ENCODE data around the gene ATRX.
"Not testable (repeated sequence)": the region's sequence is repeated elsewhere in the genome, so short reads cannot be mapped to it uniquely, and the experiment has no call there.

Gene ATRX, protein sequence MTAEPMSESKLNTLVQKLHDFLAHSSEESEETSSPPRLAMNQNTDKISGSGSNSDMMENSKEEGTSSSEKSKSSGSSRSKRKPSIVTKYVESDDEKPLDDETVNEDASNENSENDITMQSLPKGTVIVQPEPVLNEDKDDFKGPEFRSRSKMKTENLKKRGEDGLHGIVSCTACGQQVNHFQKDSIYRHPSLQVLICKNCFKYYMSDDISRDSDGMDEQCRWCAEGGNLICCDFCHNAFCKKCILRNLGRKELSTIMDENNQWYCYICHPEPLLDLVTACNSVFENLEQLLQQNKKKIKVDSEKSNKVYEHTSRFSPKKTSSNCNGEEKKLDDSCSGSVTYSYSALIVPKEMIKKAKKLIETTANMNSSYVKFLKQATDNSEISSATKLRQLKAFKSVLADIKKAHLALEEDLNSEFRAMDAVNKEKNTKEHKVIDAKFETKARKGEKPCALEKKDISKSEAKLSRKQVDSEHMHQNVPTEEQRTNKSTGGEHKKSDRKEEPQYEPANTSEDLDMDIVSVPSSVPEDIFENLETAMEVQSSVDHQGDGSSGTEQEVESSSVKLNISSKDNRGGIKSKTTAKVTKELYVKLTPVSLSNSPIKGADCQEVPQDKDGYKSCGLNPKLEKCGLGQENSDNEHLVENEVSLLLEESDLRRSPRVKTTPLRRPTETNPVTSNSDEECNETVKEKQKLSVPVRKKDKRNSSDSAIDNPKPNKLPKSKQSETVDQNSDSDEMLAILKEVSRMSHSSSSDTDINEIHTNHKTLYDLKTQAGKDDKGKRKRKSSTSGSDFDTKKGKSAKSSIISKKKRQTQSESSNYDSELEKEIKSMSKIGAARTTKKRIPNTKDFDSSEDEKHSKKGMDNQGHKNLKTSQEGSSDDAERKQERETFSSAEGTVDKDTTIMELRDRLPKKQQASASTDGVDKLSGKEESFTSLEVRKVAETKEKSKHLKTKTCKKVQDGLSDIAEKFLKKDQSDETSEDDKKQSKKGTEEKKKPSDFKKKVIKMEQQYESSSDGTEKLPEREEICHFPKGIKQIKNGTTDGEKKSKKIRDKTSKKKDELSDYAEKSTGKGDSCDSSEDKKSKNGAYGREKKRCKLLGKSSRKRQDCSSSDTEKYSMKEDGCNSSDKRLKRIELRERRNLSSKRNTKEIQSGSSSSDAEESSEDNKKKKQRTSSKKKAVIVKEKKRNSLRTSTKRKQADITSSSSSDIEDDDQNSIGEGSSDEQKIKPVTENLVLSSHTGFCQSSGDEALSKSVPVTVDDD (N-terminal part only)

DNA sequence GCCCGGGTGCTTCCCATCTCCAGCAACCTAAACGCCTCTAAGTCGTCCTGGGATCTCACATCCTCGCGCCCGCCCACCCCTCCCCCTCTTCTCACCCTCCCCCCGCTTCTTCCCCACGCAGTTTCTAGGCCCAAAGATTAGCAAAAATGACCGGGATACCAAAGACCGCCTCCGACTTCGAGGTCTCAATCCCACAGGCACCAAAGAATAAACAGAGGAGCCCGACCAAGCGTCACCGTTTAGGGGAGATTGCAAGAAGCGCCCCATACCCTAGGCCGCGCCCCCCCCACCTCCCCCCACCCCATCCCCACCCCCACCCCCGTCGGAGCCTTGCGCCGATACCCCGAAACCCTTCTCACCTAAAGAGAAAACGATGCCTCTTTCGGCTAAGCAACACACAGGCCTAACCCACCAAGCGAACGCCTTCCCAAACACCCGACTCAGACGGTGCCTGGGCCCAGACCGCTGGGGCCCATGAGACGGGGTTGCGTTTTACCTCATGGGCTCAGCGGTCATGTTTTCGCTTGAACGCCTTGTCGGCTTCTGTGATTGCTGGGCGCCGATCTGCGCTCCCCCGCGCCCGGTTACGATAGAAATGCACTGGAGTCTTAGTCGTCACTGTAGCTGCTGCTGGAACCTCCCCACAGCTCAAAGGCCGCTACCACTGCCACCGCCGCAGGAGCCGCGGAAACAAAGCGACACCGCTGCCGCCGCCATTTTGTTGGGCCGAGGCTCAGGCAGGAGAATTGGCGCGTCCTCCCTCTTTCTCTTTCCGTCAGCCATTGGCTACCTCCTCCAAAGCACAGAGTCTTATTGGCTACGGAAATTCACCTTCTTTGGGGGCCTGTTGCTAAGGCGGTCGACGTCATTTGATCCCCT is at the start of gene ATRX:
Gene ATRX (minus strand): TSS at position 731 of the 879 bp plus-strand sequence. CDS start 215 bp downstream, at position 516.
- H3K4me3 ChIP-seq = peak within 1 kb of the TSS; percentile 76
- no peak for TF ChIP-seq CTCF (IDR thresholded peaks at IDR 0.05)
- peak within 1 kb of the TSS; percentile 90 to 94 for H3K27ac ChIP-seq
- peak; percentile 81 for DNase-seq (ENCODE audit: low spot score)

- DNase-seq (ENCODE audit: low spot score); H3K27ac ChIP-seq; H3K4me3 ChIP-seq: not testable (repeated sequence)
These were observed 45.5 kb upstream of the ATRX start for GRCh38 chrX:77831544-77831943.

GRCh38 chrX:77821989-77822388 is 36.0 kb upstream of the ATRX start:
- H3K27ac ChIP-seq; H3K4me3 ChIP-seq; DNase-seq (ENCODE audit: low spot score): not testable (repeated sequence)

DNA sequence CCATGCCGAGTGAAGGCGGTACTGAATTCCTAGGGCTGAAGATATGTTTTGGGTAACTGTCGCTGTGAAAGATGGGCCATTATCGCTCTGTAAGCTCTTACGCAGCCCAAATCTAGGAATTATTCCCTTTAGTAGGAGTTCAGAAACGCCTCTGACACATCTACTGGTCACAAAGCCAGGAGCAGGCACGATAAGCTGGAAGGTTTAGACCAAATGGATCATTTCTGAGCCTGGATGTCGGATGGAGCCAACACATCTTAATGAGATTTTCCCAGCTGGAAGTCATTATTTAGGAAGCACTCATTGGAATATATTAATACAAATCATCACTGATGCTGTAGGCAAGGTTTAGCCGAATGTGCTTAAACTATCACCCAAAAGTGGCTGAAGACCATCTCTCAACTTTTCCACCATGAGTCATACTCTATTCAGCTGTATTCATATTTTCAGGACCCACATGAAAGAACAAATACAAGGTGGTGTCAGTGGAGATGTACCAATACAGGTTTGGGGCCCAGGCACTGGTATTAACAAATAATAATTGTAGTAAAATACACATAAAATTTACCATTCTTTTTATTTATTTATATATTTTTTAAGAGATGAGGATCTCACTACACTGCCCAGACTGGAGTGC is 34.2 kb upstream of the ATRX start:
- TF ChIP-seq CTCF (IDR thresholded peaks at IDR 0.05) = no peak
- Histone ChIP-seq H3K4me3 (no peak overlapping the region), H3K27ac (no peak overlapping the region)
- no peak for DNase-seq (ENCODE audit: low spot score)

DNA sequence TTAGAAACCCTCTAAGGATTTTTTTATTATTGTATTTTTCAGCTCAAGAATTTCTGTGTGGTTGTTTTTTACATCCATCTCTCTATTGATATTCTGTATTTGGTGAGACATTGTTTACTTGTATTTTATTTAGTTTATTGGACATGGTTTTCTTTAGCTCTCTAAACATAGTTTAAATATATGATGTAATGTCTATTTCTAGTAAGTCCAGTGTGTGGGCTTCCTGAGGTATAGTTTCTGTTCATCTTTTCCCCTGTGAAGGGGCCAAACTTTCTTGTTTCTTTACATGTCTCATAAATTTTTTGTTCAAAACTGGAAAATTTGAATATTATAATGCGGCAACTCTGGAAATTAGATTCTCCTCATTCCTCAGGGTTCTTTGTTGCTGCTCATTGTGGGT is 28.2 kb upstream of the ATRX start:
- no peak overlapping the region for H3K4me3 ChIP-seq
- TF ChIP-seq CTCF (IDR thresholded peaks at IDR 0.05) = no peak
- no peak for DNase-seq (ENCODE audit: low spot score)
- no peak overlapping the region for H3K27ac ChIP-seq

DNA sequence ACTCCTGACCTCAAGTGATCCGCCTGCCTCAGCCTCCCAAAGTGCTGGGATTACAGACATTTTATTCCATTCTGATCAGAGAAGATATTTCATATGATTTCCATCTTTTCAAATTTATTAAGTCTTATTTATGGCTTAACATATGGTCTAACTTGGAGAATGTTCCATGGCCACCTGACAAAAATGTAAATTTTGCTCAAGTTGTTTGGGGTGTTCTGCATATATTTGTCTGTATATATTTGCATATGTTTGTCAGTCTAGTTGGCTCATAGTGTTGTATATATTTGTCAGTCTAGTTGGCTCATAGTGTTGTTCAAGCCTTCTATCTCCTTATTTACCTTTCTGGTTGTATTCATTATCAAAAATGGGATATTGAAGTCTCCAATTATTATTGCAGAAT is 16.2 kb upstream of the ATRX start:
- Histone ChIP-seq H3K4me3 (no peak overlapping the region), H3K27ac (no peak overlapping the region)
- no peak for DNase-seq (ENCODE audit: low spot score)
- no peak for TF ChIP-seq CTCF (IDR thresholded peaks at IDR 0.05)

- Histone ChIP-seq H3K27ac (no peak overlapping the region), H3K4me3 (no peak overlapping the region)
- no peak for DNase-seq (ENCODE audit: low spot score)
- no peak for TF ChIP-seq CTCF (IDR thresholded peaks at IDR 0.05)
These were observed 9.1 kb upstream of the ATRX start for GRCh38 chrX:77795124-77795523.
